Neural cell (in vitro differentiated cells): ENCODE results near the gene ZCCHC4. TPM values are rescaled to one million over a fixed set of nuclear protein-coding genes. Genes with fewer than 3 reads are reported as not detected.

Source experiments
- H2AFZ ChIP-seq: fragments of 200-600, 300-800 bp; sonication (generic), shearing (Covaris generic); 2 replicates; pipeline ENCODE4 v1.6.0; 2014; ENCODE audit warnings: low read depth, mild to moderate bottlenecking, antibody characterized with exemption, low read length, moderate library complexity
- H3F3A ChIP-seq: fragments of 200-600 bp; shearing (Covaris generic); 2 replicates; pipeline ENCODE4 v1.6.1; 2016; ENCODE audit warnings: mild to moderate bottlenecking, moderate library complexity, mixed read lengths, antibody characterized with exemption, low read length; ENCODE audit not compliant: insufficient read depth, poor library complexity, severe bottlenecking
- H3K27ac ChIP-seq: fragments of 200-600, 300-800 bp; sonication (generic), shearing (Covaris generic); 2 replicates; pipeline ENCODE4 v1.5.1; 2014; ENCODE audit warnings: mild to moderate bottlenecking, low read length, moderate library complexity
- H3K27me3 ChIP-seq: fragments of 300-800, 200-600 bp; sonication (generic), shearing (Covaris generic); 2 replicates; pipeline ENCODE4 v1.6.0; 2014; ENCODE audit warnings: mild to moderate bottlenecking, low read depth, low read length, moderate library complexity; ENCODE audit not compliant: insufficient read depth
- H3K36me3 ChIP-seq: fragments of 300-800, 200-600 bp; sonication (generic), shearing (Covaris generic); 2 replicates; pipeline ENCODE4 v1.5.1; 2014; ENCODE audit warnings: mild to moderate bottlenecking, antibody characterized with exemption, low read length, moderate library complexity; ENCODE audit not compliant: insufficient read depth
- H3K4me2 ChIP-seq: fragments of 300-800, 200-600 bp; sonication (generic), shearing (Covaris generic); 2 replicates; pipeline ENCODE4 v1.6.0; 2014; ENCODE audit warnings: mild to moderate bottlenecking, low read length
- H3K4me3 ChIP-seq: fragments of 300-800, 200-600 bp; sonication (generic), shearing (Covaris generic); 2 replicates; pipeline ENCODE4 v1.5.1; 2014; ENCODE audit warnings: mild to moderate bottlenecking, low read length, moderate library complexity
- H3K79me2 ChIP-seq: fragments of 200-600 bp; shearing (Covaris generic); replicated peaks from 2 replicates; pipeline ENCODE4 v1.6.0; 2014; ENCODE audit warnings: mild to moderate bottlenecking, low read length, moderate library complexity; ENCODE audit not compliant: insufficient read depth
- H3K9ac ChIP-seq: fragments of 300-800, 200-600 bp; sonication (generic), shearing (Covaris generic); 2 replicates; pipeline ENCODE4 v1.6.1; 2016; ENCODE audit warnings: mild to moderate bottlenecking, low read length, mixed read lengths
- H3K9me2 ChIP-seq: fragments of 200-600 bp; shearing (Covaris generic); 2 replicates; pipeline ENCODE4 v1.6.1; 2016; ENCODE audit warnings: mild to moderate bottlenecking, low read length, mixed read lengths; ENCODE audit not compliant: insufficient read depth
- H3K9me3 ChIP-seq: fragments of 200-600, 300-800 bp; sonication (generic), shearing (Covaris generic); 2 replicates; pipeline ENCODE4 v1.6.1; 2016; ENCODE audit warnings: mild to moderate bottlenecking, mixed run types, low read length, moderate library complexity, mixed read lengths
- H4K20me1 ChIP-seq: fragments of 200-600 bp; shearing (Covaris generic); 2 replicates; pipeline ENCODE4 v1.6.1; 2016; ENCODE audit warnings: mild to moderate bottlenecking, mixed run types; ENCODE audit not compliant: insufficient read depth
- EP300 ChIP-seq: fragments of 450-650 bp; conservative IDR thresholded peaks from 2 replicates; pipeline ENCODE4 v1.6.1; 2014; ENCODE audit warnings: antibody characterized with exemption, mild to moderate bottlenecking, moderate library complexity; ENCODE audit not compliant: poor library complexity, severe bottlenecking
- EZH2 ChIP-seq: fragments of 200-600, 300-800 bp; shearing (Covaris generic), sonication (generic); IDR thresholded peaks from 2 replicates; pipeline ENCODE4 v1.6.1; 2014; ENCODE audit warnings: antibody characterized with exemption, low read length, borderline replicate concordance, mild to moderate bottlenecking; ENCODE audit not compliant: insufficient read depth, poor library complexity, severe bottlenecking
- MXI1 ChIP-seq: fragments of 450-650 bp; conservative IDR thresholded peaks from 2 replicates; pipeline ENCODE4 v1.6.1; 2014; ENCODE audit warnings: antibody characterized with exemption, mild to moderate bottlenecking; ENCODE audit not compliant: poor library complexity, severe bottlenecking
- POLR2AphosphoS5 ChIP-seq: IDR thresholded peaks from 2 replicates; pipeline ENCODE4 v1.6.1; 2012
- RAD21 ChIP-seq: fragments of 450-650 bp; conservative IDR thresholded peaks from 2 replicates; pipeline ENCODE4 v1.6.1; 2014; ENCODE audit warnings: antibody characterized with exemption, mild to moderate bottlenecking, moderate library complexity
- SMC3 ChIP-seq: fragments of 450-650 bp; conservative IDR thresholded peaks from 2 replicates; pipeline ENCODE4 v1.6.1; 2014; ENCODE audit warnings: antibody characterized with exemption, mild to moderate bottlenecking, moderate library complexity; ENCODE audit not compliant: poor library complexity
- TAF1 ChIP-seq: IDR thresholded peaks from 2 replicates; pipeline ENCODE4 v1.6.1; 2012; ENCODE audit warnings: low read depth
- polyA plus RNA-seq: library from polyadenylated mRNA; depleted of rRNA; stranded (reverse); fragments of >200 nt; gene quantifications from 2 replicates; pipeline ENCODE4 v1.2.3, GENCODE V29; 2014
- TF ChIP-seq, protein P1 (sequence below): IDR thresholded peaks from 2 replicates; pipeline ENCODE4 v1.6.1; 2012; ENCODE audit warnings: borderline replicate concordance
- TF ChIP-seq, protein P2 (sequence below): fragments of 450-650 bp; IDR thresholded peaks from 2 replicates; pipeline ENCODE4 v1.5.1; 2014; ENCODE audit warnings: antibody characterized with exemption, mild to moderate bottlenecking, moderate library complexity; ENCODE audit not compliant: poor library complexity, severe bottlenecking

ZCCHC4 gene
- polyA plus RNA-seq, 1 donor from 2014 or later = 8.6 TPM

DNA sequence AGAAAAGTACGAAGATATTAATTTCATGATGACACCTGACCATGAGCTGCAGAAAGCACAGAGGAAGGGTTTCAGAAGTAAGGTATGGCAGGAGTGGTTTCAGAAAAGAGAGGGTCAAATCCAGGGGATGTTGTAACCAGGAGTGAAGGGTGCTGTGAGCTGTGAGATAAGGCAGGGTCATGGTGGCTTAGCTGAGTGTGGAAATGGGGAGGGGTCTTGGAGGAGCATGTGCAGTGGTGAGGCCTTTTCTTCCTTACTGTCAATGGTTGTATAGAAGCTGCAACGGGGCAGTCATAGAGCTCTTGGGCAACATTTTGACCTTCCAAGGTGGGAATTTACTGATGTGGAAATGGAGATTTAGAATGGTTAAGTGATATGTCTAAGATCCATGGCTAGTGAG, 67.0 kb downstream of the ZCCHC4 start:
- no peaks in the 10 kb centered on the region for H4K20me1 ChIP-seq
- no peak overlapping the region for H3K9ac ChIP-seq
- no peaks in the 10 kb centered on the region for H3K9me3 ChIP-seq
- H3K4me2 ChIP-seq = no peak overlapping the region
- no peak for TF ChIP-seq EZH2
- TF ChIP-seq, protein P1, sequence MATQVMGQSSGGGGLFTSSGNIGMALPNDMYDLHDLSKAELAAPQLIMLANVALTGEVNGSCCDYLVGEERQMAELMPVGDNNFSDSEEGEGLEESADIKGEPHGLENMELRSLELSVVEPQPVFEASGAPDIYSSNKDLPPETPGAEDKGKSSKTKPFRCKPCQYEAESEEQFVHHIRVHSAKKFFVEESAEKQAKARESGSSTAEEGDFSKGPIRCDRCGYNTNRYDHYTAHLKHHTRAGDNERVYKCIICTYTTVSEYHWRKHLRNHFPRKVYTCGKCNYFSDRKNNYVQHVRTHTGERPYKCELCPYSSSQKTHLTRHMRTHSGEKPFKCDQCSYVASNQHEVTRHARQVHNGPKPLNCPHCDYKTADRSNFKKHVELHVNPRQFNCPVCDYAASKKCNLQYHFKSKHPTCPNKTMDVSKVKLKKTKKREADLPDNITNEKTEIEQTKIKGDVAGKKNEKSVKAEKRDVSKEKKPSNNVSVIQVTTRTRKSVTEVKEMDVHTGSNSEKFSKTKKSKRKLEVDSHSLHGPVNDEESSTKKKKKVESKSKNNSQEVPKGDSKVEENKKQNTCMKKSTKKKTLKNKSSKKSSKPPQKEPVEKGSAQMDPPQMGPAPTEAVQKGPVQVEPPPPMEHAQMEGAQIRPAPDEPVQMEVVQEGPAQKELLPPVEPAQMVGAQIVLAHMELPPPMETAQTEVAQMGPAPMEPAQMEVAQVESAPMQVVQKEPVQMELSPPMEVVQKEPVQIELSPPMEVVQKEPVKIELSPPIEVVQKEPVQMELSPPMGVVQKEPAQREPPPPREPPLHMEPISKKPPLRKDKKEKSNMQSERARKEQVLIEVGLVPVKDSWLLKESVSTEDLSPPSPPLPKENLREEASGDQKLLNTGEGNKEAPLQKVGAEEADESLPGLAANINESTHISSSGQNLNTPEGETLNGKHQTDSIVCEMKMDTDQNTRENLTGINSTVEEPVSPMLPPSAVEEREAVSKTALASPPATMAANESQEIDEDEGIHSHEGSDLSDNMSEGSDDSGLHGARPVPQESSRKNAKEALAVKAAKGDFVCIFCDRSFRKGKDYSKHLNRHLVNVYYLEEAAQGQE = no peak
- TF ChIP-seq SMC3 = no peak
- no peak for TF ChIP-seq POLR2AphosphoS5
- no peak for TF ChIP-seq MXI1
- no peak for TF ChIP-seq RAD21
- TF ChIP-seq, protein P2, sequence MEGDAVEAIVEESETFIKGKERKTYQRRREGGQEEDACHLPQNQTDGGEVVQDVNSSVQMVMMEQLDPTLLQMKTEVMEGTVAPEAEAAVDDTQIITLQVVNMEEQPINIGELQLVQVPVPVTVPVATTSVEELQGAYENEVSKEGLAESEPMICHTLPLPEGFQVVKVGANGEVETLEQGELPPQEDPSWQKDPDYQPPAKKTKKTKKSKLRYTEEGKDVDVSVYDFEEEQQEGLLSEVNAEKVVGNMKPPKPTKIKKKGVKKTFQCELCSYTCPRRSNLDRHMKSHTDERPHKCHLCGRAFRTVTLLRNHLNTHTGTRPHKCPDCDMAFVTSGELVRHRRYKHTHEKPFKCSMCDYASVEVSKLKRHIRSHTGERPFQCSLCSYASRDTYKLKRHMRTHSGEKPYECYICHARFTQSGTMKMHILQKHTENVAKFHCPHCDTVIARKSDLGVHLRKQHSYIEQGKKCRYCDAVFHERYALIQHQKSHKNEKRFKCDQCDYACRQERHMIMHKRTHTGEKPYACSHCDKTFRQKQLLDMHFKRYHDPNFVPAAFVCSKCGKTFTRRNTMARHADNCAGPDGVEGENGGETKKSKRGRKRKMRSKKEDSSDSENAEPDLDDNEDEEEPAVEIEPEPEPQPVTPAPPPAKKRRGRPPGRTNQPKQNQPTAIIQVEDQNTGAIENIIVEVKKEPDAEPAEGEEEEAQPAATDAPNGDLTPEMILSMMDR = no peak
- TF ChIP-seq EP300 = no peak
- no peak for TF ChIP-seq TAF1
- peaks cover 13% of the 10 kb centered on the region for H3K79me2 ChIP-seq
- no peaks in the 10 kb centered on the region for H3K9me2 ChIP-seq
- H2AFZ ChIP-seq = no peak overlapping the region
- H3K4me3 ChIP-seq = peak overlapping the region; percentile 81
- no peaks in the 10 kb centered on the region for H3K27me3 ChIP-seq
- H3K27ac ChIP-seq = no peak overlapping the region
- H3F3A ChIP-seq = no peaks in the 10 kb centered on the region
- H3K36me3 ChIP-seq = no peaks in the 10 kb centered on the region

DNA sequence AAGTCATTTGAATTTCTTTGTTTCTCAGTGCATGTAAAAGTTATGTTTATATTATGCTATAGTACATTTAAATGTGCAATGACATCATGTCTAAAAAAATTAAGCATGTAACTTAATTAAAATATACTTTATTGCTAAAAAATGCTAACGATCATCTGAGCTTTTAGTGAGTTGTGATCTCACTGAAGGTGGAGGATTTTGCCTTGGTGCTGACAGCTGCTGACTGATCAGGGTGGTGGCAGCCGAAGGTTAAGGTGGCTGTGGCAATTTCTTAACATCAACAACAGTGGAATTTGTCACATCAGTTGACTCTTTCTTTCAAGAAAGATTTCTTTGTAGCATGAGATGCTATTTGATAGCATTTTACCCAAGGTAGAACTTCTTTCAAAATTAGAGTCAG, 71.1 kb downstream of the ZCCHC4 start:
- Histone ChIP-seq H3K36me3 (no peaks in the 10 kb centered on the region), H3K4me2 (no peak overlapping the region), H3K27me3 (no peaks in the 10 kb centered on the region), H3K79me2 (peaks cover 4% of the 10 kb centered on the region), H2AFZ (no peak overlapping the region), H3K9me3 (no peaks in the 10 kb centered on the region), H4K20me1 (no peaks in the 10 kb centered on the region), H3K27ac (no peak overlapping the region), H3K9me2 (no peaks in the 10 kb centered on the region), H3K4me3 (no peak overlapping the region), H3F3A (no peaks in the 10 kb centered on the region), H3K9ac (no peak overlapping the region)
- TF ChIP-seq POLR2AphosphoS5 (no peak), EZH2 (no peak), TAF1 (no peak), RAD21 (no peak), SMC3 (no peak), MXI1 (no peak), EP300 (no peak)
- TF ChIP-seq, protein P2 = no peak
- TF ChIP-seq, protein P1 = no peak
